ENCODE data around the gene BRD4.

GRCh38 chr19:15369594-15369891 is 37.2 kb upstream of the BRD4 start:
- TF ChIP-seq CTCF (IDR thresholded peaks at IDR 0.05; ENCODE audit: low read depth, low read length, poor library complexity, severe bottlenecking) (no peak), EZH2phosphoT487 (IDR thresholded peaks at IDR 0.05; ENCODE audit: borderline replicate concordance, low read length) (no peak)

Data from DOHH2 (cell line).